SU-DHL-6 (cell line): Measurements from ENCODE around the gene SLC25A29.
"Not testable (repeated sequence)": the region's sequence is repeated elsewhere in the genome, so short reads cannot be mapped to it uniquely, and the experiment has no call there.

Experiments used
- H2AFZ ChIP-seq: fragments of 200-600 bp; sonication (generic); 2 replicates; pipeline ENCODE4 v1.6.1; 2014; ENCODE audit warnings: low read depth, mild to moderate bottlenecking, moderate library complexity, mixed read lengths, antibody characterized with exemption, low read length; ENCODE audit not compliant: severe bottlenecking
- H3F3A ChIP-seq: fragments of 200-600 bp; shearing (Covaris generic); 2 replicates; pipeline ENCODE4 v1.6.0; 2016; ENCODE audit warnings: antibody characterized with exemption, mild to moderate bottlenecking; ENCODE audit not compliant: insufficient read depth
- H3K27ac ChIP-seq: fragments of 200-600 bp; sonication (generic); 2 replicates; pipeline ENCODE4 v1.5.1; 2016; ENCODE audit warnings: low read depth, mild to moderate bottlenecking, low read length, moderate library complexity, mixed read lengths
- H3K27me3 ChIP-seq: fragments of 200-600 bp; sonication (generic), shearing (Covaris generic); 2 replicates; pipeline ENCODE4 v1.6.0; 2014; ENCODE audit warnings: mild to moderate bottlenecking, low read length
- H3K36me3 ChIP-seq: fragments of 200-600 bp; sonication (generic); 2 replicates; pipeline ENCODE4 v1.6.1; 2014; ENCODE audit warnings: mild to moderate bottlenecking, low read length, mixed read lengths
- H3K4me2 ChIP-seq: fragments of 300-600, 200-600 bp; shearing (Covaris generic), sonication (generic); 2 replicates; pipeline ENCODE4 v1.6.0; 2014; ENCODE audit warnings: low read length, low read depth, mild to moderate bottlenecking; ENCODE audit not compliant: poor library complexity, severe bottlenecking
- H3K4me3 ChIP-seq: fragments of 200-600 bp; sonication (generic); 2 replicates; pipeline ENCODE4 v1.5.1; 2014; ENCODE audit warnings: antibody characterized with exemption, low read length, mild to moderate bottlenecking, mixed read lengths; ENCODE audit not compliant: insufficient read depth, poor library complexity, severe bottlenecking
- H3K79me2 ChIP-seq: fragments of 200-600 bp; sonication (generic); 2 replicates; pipeline ENCODE4 v1.6.1; 2014; ENCODE audit warnings: mild to moderate bottlenecking, low read length, moderate library complexity; ENCODE audit not compliant: insufficient read depth
- H3K9ac ChIP-seq: fragments of 200-600 bp; sonication (generic); 2 replicates; pipeline ENCODE4 v1.7.0; 2014; ENCODE audit warnings: mild to moderate bottlenecking, low read length
- H3K9me2 ChIP-seq: fragments of 200-600 bp; sonication (generic); replicated peaks from 2 replicates; pipeline ENCODE4 v1.6.1; 2014; ENCODE audit warnings: low read length; ENCODE audit not compliant: insufficient read depth
- H3K9me3 ChIP-seq: fragments of 200-600 bp; sonication (generic); 2 replicates; pipeline ENCODE4 v1.6.1; 2014; ENCODE audit warnings: low read length, mixed read lengths; ENCODE audit not compliant: insufficient read depth
- H4K20me1 ChIP-seq: fragments of 200-600 bp; sonication (generic); 2 replicates; pipeline ENCODE4 v1.6.1; 2014; ENCODE audit warnings: low read depth, mild to moderate bottlenecking, antibody characterized with exemption, low read length, moderate library complexity, mixed read lengths
- CTCF ChIP-seq: fragments of 200-600 bp; sonication (generic); IDR thresholded peaks from one replicate; pipeline ENCODE4 v1.5.1; 2017; ENCODE audit warnings: antibody characterized with exemption, mild to moderate bottlenecking, low read length, moderate library complexity; ENCODE audit not compliant: insufficient read depth, poor library complexity, severe bottlenecking
- EZH2phosphoT487 ChIP-seq: fragments of 200-600 bp; sonication (generic), shearing (Covaris generic); conservative IDR thresholded peaks from 2 replicates; pipeline ENCODE4 v1.6.1; 2018; ENCODE audit warnings: mild to moderate bottlenecking, antibody characterized with exemption, low read length, moderate library complexity, mixed read lengths

The SLC25A29 gene

GRCh38 chr14:100309028-100309737 is 2.9 kb upstream of the SLC25A29 start:
- no peak for TF ChIP-seq EZH2phosphoT487
- no peak for TF ChIP-seq CTCF
- Histone ChIP-seq H3K27ac (no peak overlapping the region), H3K36me3 (no peaks in the 10 kb centered on the region), H3K9me2 (no peaks in the 10 kb centered on the region), H3F3A (no peaks in the 10 kb centered on the region), H3K9ac (no peak overlapping the region), H3K4me3 (no peak overlapping the region), H4K20me1 (no peaks in the 10 kb centered on the region), H3K79me2 (no peaks in the 10 kb centered on the region), H2AFZ (no peak overlapping the region), H3K4me2 (no peak overlapping the region), H3K9me3 (no peaks in the 10 kb centered on the region), H3K27me3 (no peaks in the 10 kb centered on the region)

- H3K9ac ChIP-seq, H3F3A ChIP-seq, H3K9me3 ChIP-seq, H3K4me2 ChIP-seq, H2AFZ ChIP-seq, H3K27ac ChIP-seq, H3K9me2 ChIP-seq, H3K27me3 ChIP-seq, H3K79me2 ChIP-seq, H3K36me3 ChIP-seq, H4K20me1 ChIP-seq, H3K4me3 ChIP-seq: not testable (repeated sequence)
Measured at GRCh38 chr14:100308427-100308792, 2.2 kb upstream of the SLC25A29 start.

DNA sequence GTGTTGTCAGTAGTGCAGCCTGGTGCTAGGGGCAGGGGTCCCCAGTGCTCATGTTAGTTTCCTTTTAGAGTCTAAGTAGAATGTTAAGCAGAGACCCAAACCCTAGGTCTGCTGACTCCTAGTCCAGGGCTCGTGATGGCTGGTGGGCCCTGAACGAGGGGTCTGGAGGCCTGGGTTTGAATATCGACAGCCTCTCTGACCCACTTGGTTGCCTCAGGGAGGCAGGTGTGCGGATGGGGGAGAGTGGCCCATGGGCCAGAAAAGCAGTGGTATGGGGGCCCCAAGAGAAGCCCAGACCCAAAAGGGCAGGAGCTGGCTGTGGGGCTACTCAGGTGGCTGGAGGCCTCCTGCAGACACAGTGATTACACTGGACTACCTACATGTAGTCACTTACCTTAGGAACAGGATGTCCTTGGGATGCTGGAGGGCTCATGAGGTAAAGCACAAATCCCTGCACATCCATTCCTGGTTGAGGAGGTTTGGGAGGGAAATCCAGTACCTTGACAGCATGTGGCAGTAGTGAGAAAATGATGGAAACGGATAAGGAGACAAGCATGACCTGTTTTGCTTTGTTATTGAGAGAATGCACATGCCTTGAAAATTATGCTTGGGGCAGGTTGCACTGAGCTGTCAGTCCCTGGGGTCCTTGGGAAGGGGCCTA is 1.7 kb upstream of the SLC25A29 start:
- Histone ChIP-seq H3K79me2 (no peaks in the 10 kb centered on the region), H3K27ac (no peak overlapping the region), H3K9ac (no peak overlapping the region), H3K4me2 (no peak overlapping the region), H2AFZ (no peak overlapping the region), H3K9me2 (no peaks in the 10 kb centered on the region), H3K27me3 (no peaks in the 10 kb centered on the region), H3K4me3 (no peak overlapping the region), H3F3A (no peaks in the 10 kb centered on the region), H3K36me3 (no peaks in the 10 kb centered on the region), H4K20me1 (no peaks in the 10 kb centered on the region), H3K9me3 (no peaks in the 10 kb centered on the region)
- TF ChIP-seq CTCF (no peak), EZH2phosphoT487 (no peak)

DNA sequence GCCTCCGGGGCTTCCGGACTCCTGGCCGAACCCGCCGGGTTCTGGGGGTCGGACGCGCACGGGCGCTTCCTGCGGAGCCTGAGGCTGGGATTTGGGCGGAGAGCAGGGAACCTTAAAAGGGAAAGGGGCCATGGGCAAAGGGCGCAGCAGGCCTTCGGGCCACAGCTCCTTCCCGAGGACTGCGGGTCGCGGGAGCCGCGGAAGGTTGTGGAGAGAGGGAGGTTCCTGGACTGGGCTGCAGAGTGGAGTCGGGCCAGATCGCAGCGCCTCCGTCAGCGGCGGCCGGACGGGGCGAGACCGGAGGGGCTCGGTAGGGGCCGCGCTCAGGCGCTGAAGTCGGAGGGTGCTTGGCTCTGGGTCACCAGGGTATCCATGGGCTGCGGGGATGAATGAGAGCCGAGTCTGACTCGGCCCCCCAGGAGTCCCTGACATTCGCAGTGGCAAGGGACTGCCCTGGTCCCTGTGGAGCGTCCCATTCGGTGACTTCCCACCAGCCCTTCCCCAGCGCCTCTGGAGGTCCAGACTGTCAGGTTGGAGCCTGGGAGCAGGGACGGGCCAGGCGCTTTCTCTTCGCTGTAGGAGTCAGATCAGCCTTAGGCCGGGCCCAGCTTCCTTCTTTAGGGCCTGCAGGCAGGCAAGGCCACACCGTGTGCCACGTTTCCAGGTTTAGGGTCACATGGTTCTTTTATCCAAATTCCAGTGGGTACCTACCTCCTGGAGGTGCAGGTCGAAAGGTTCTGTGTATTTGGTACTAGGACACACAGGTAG is 938 bp upstream of the SLC25A29 start:
- no peaks in the 10 kb centered on the region for H4K20me1 ChIP-seq
- H3K36me3 ChIP-seq = no peaks in the 10 kb centered on the region
- H3K9me2 ChIP-seq = no peaks in the 10 kb centered on the region
- H3K9me3 ChIP-seq = no peaks in the 10 kb centered on the region
- TF ChIP-seq CTCF (no peak), EZH2phosphoT487 (no peak)
- H2AFZ ChIP-seq = peak overlapping the region; percentile 73
- H3K4me2 ChIP-seq = peak overlapping the region; percentile 56
- H3F3A ChIP-seq = no peaks in the 10 kb centered on the region
- peak overlapping the region; percentile 65 for H3K4me3 ChIP-seq
- no peaks in the 10 kb centered on the region for H3K27me3 ChIP-seq
- H3K9ac ChIP-seq = peak overlapping the region; percentile 56
- H3K27ac ChIP-seq = no peak overlapping the region
- no peaks in the 10 kb centered on the region for H3K79me2 ChIP-seq
